ENCODE measurements around the gene CISD2. TPM values are rescaled to one million over a fixed set of nuclear protein-coding genes. Genes with fewer than 3 reads are reported as not detected.
"Not testable (repeated sequence)": the region's sequence is repeated elsewhere in the genome, so short reads cannot be mapped to it uniquely, and the experiment has no call there.

CISD2 gene
- total RNA-seq, 2 donors from 2014 or later: 4.2 to 16.4 TPM

- H3K4me1 ChIP-seq (replicated peaks): no peaks in the 10 kb centered on the region
- no peak for DNase-seq (ENCODE audit: low spot score)
- WGBS: 18% methylated on average over 19 of the region's 19 CpGs
- intact Hi-C loops (cut with DNase I): loop anchor here (5.0 to 10.0 kb wide), 2 partner anchors 205 to 367 kb away; partner anchors contain the start of genes NFKB1 and SLC9B2
- TF ChIP-seq POLR2A (IDR thresholded peaks at IDR 0.05) (no peak), POLR2AphosphoS5 (IDR thresholded peaks at IDR 0.05) (no peak), CTCF (IDR thresholded peaks at IDR 0.05) (no peak)
- H3K27ac ChIP-seq: peak overlapping the region; percentile 89 to 99
- H3K36me3 ChIP-seq: no peaks in the 10 kb centered on the region
- H3K27me3 ChIP-seq (replicated peaks; ENCODE audit: insufficient read depth): no peaks in the 10 kb centered on the region
- H3K4me3 ChIP-seq: peak overlapping the region; percentile 62 to 67
- no peaks in the 10 kb centered on the region for H3K9me3 ChIP-seq
Measured at GRCh38 chr4:102869569-102870197, 891 bp downstream of the CISD2 start.

- Histone ChIP-seq H3K9me3 (no peaks in the 10 kb centered on the region), H3K4me1 (replicated peaks) (no peaks in the 10 kb centered on the region), H3K4me3 (no peak overlapping the region), H3K27me3 (replicated peaks; ENCODE audit: insufficient read depth) (no peaks in the 10 kb centered on the region), H3K27ac (no peak overlapping the region), H3K36me3 (no peaks in the 10 kb centered on the region)
- TF ChIP-seq CTCF (IDR thresholded peaks at IDR 0.05) (no peak), POLR2AphosphoS5 (IDR thresholded peaks at IDR 0.05) (no peak), POLR2A (IDR thresholded peaks at IDR 0.05) (no peak)
- intact Hi-C loops (cut with DNase I): loop anchor here (5.0 kb wide), 1 partner anchor 369 kb away; the partner anchor contains the start of gene NFKB1
- no peak for DNase-seq (ENCODE audit: low spot score)
- WGBS: 83% methylated on average over 2 of the region's 2 CpGs
Measured at GRCh38 chr4:102871772-102872171, 3.0 kb downstream of the CISD2 start.

- 100% methylated on average over 3 of the region's 3 CpGs for WGBS
- H3K27ac ChIP-seq; H3K4me3 ChIP-seq; H3K9me3 ChIP-seq; intact Hi-C loops (cut with DNase I); H3K4me1 ChIP-seq (replicated peaks); H3K36me3 ChIP-seq; DNase-seq (ENCODE audit: low spot score); H3K27me3 ChIP-seq (replicated peaks; ENCODE audit: insufficient read depth): not testable (repeated sequence)
Measured at GRCh38 chr4:102877477-102878106, 8.8 kb downstream of the CISD2 start.

GRCh38 chr4:102878349-102878748, 9.6 kb downstream of the CISD2 start:
- H3K36me3 ChIP-seq; H3K27me3 ChIP-seq (replicated peaks; ENCODE audit: insufficient read depth); H3K9me3 ChIP-seq; H3K4me3 ChIP-seq; H3K27ac ChIP-seq; intact Hi-C loops (cut with DNase I); DNase-seq (ENCODE audit: low spot score); H3K4me1 ChIP-seq (replicated peaks): not testable (repeated sequence)
- WGBS: 62% methylated on average over 4 of the region's 4 CpGs

- H3K36me3 ChIP-seq: no peaks in the 10 kb centered on the region
- no peaks in the 10 kb centered on the region for H3K9me3 ChIP-seq
- H3K27ac ChIP-seq: no peak overlapping the region
- no peak for DNase-seq (ENCODE audit: low spot score)
- TF ChIP-seq CTCF (IDR thresholded peaks at IDR 0.05) (no peak), POLR2AphosphoS5 (IDR thresholded peaks at IDR 0.05) (no peak), POLR2A (IDR thresholded peaks at IDR 0.05) (no peak)
- WGBS: 91% methylated on average over 3 of the region's 3 CpGs
- H3K4me1 ChIP-seq (replicated peaks): no peaks in the 10 kb centered on the region
- intact Hi-C loops (cut with DNase I): no loop called here
- no peaks in the 10 kb centered on the region for H3K27me3 ChIP-seq (replicated peaks; ENCODE audit: insufficient read depth)
- H3K4me3 ChIP-seq: no peak overlapping the region
Measured at GRCh38 chr4:102878901-102879300, 10.1 kb downstream of the CISD2 start.

GRCh38 chr4:102881343-102881742, 12.6 kb downstream of the CISD2 start:
- Histone ChIP-seq H3K9me3 (no peaks in the 10 kb centered on the region), H3K27me3 (replicated peaks; ENCODE audit: insufficient read depth) (no peaks in the 10 kb centered on the region), H3K36me3 (no peaks in the 10 kb centered on the region), H3K4me3 (no peak overlapping the region), H3K4me1 (replicated peaks) (no peaks in the 10 kb centered on the region), H3K27ac (no peak overlapping the region)
- WGBS: 93% methylated on average over 1 of the region's 1 CpG
- DNase-seq (ENCODE audit: low spot score): no peak
- intact Hi-C loops (cut with DNase I): no loop called here
- no peak for TF ChIP-seq POLR2AphosphoS5 (IDR thresholded peaks at IDR 0.05)
- no peak for TF ChIP-seq POLR2A (IDR thresholded peaks at IDR 0.05)
- TF ChIP-seq CTCF (IDR thresholded peaks at IDR 0.05): no peak

All from prostate gland (tissue), 2 donors.